IPS DF 6.9 (cell line): ENCODE data around the gene TNFAIP6.

Source experiments
- DNase-seq: peaks from one replicate; pipeline ENCODE4 v3.0.0-alpha.2; 2013; ENCODE audit warnings: low read depth, low spot score
- H3K27ac ChIP-seq: one replicate; pipeline ENCODE4 v1.5.1; 2013; ENCODE audit warnings: low read length, control low read depth
- H3K27me3 ChIP-seq: 2 replicates; pipeline ENCODE4 v1.6.1; 2013; ENCODE audit warnings: mild to moderate bottlenecking, low read length; ENCODE audit not compliant: control insufficient read depth, insufficient read depth
- H3K36me3 ChIP-seq: 2 replicates; pipeline ENCODE4 v1.6.1; 2013; ENCODE audit warnings: low read length; ENCODE audit not compliant: control insufficient read depth, insufficient read depth
- H3K4me1 ChIP-seq: 2 replicates; pipeline ENCODE4 v1.6.1; 2013; ENCODE audit warnings: low read length; ENCODE audit not compliant: control insufficient read depth, insufficient read depth
- H3K4me3 ChIP-seq: 2 replicates; pipeline ENCODE4 v1.5.1; 2013; ENCODE audit warnings: mild to moderate bottlenecking, low read length
- H3K9me3 ChIP-seq: 2 replicates; pipeline ENCODE4 v1.6.1; 2013; ENCODE audit warnings: low read length, inconsistent platforms; ENCODE audit not compliant: control insufficient read depth, insufficient read depth
- WGBS: extraction: QIAGEN DNeasy Blood & Tissue Kit; methylation state at CpG from one replicate; pipeline ENCODE4 v1.1.7; 2013; ENCODE audit warnings: mixed read lengths, missing lambda C conversion rate; ENCODE audit not compliant: insufficient read length, insufficient coverage; 5-methylcytosine and 5-hydroxymethylcytosine counted together

Gene TNFAIP6

DNA sequence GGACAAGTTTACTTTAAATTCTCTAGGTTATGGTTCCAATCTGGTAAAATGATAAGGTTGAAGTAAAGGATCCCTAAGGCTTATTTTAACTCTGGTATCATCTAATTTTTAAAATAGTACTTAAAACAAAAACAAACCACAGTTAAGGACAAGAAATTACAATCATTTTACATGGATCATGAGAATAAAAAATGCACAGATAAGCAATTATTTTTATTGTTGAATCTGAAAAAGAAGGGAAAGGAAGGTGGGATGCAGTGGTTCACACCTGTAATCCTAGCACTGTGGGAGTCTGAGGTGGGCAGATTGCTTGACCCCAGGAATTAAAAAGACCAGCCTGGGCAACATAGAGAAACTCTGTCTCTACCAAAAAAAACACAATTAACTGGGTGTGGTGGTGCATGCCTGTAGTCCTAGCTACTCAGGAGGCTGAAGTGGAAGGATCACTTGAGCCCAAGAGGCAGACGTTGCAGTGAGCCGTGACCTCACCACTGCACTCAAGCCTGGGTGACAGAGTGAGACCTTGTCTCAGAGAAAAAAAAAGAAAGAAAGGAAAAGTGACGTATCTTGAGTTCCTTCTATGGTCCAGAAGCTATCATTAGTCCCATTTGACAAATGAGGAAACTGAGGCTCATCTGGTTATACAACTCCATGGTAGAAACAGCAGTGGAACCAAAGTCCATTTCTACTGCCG, 2.5 kb downstream of the TNFAIP6 start:
- Histone ChIP-seq H3K4me1 (no peaks in the 10 kb centered on the region), H3K9me3 (no peaks in the 10 kb centered on the region), H3K36me3 (no peaks in the 10 kb centered on the region), H3K27me3 (no peaks in the 10 kb centered on the region), H3K27ac (no peak overlapping the region), H3K4me3 (no peak overlapping the region)
- no CpG with 5 or more reads among the region's 4 CpGs for WGBS
- no peak for DNase-seq

DNA sequence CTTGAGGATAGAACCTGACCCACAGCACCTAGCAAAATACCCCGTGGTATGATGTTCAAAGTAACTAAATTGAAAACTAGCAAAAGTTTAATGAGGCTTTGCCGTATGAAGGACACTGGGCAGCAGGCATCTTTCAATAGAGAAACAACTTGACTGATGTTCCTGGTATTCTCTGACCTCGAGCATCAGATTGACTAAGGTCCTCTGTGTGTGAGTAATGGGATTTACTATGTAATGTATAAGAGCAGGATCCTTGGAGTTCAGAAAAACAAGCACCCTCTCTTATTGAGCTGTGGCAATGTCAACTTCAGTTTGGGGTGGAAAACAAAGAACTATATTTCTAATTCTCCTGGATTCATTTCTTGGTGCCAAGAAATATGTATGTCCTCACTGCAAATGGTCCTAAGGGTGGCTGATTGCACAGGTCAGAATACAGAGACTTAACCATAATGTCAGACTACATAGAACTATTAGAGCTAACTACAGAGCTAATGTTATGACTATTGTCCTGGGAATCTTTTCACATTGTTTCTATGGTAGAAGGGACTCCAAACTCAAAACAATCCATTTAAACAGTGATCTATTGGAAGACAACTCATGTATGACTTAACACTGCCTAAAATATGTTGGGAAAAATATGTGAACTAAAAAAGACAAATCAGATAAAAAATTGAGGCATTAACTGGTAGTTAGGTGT, 4.4 kb downstream of the TNFAIP6 start:
- Histone ChIP-seq H3K4me1 (no peaks in the 10 kb centered on the region), H3K27ac (no peak overlapping the region), H3K36me3 (no peaks in the 10 kb centered on the region), H3K4me3 (no peak overlapping the region), H3K9me3 (no peaks in the 10 kb centered on the region), H3K27me3 (no peaks in the 10 kb centered on the region)
- no CpG with 5 or more reads among the region's 3 CpGs for WGBS
- DNase-seq, result no peak

DNA sequence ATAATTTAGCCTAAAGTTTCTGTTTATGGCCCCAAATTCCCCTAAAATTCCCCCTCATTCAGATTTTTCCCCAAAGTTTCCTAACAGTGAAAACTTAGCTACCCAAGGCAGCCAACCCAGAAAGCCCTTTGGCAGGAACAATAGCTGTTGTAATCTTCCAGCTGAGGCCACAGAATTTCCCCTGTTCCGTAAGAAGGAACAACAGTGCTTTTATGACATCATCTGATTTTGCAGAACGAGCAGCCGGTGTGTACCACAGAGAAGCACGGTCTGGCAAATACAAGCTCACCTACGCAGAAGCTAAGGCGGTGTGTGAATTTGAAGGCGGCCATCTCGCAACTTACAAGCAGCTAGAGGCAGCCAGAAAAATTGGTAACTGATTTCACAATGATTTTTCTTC, 6.3 kb downstream of the TNFAIP6 start:
- no peaks in the 10 kb centered on the region for H3K27me3 ChIP-seq
- DNase-seq, result no peak
- no peak overlapping the region for H3K27ac ChIP-seq
- no CpG with 5 or more reads among the region's 8 CpGs for WGBS
- no peaks in the 10 kb centered on the region; the same call in 1 of the 2 replicates for H3K9me3 ChIP-seq
- no peak overlapping the region for H3K4me3 ChIP-seq
- H3K4me1 ChIP-seq, result no peaks in the 10 kb centered on the region
- H3K36me3 ChIP-seq, result no peaks in the 10 kb centered on the region

DNA sequence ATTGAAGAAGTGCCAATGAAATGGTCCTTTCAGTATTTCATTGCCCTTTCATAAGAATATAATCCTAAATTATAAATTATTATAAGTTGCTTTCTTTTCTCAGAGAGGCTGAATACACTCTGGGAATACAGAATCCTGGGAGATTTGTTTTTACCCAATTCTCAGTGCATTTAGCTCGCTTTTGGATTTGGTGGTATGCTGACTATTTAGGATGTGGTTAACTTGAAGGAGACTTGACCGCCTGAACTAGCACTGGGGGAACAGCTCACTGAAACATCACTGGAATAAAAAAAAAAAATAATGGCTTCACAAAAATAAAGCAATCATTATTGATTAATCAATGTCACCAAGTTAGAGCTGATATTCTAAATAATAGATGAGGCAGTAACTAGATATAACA, 10.2 kb downstream of the TNFAIP6 start:
- Histone ChIP-seq H3K4me1 (no peaks in the 10 kb centered on the region), H3K9me3 (no peaks in the 10 kb centered on the region; the same call in 1 of the 2 replicates), H3K27me3 (no peaks in the 10 kb centered on the region), H3K27ac (no peak overlapping the region), H3K4me3 (no peak overlapping the region), H3K36me3 (no peaks in the 10 kb centered on the region)
- WGBS, result no CpG with 5 or more reads among the region's 2 CpGs
- no peak for DNase-seq

DNA sequence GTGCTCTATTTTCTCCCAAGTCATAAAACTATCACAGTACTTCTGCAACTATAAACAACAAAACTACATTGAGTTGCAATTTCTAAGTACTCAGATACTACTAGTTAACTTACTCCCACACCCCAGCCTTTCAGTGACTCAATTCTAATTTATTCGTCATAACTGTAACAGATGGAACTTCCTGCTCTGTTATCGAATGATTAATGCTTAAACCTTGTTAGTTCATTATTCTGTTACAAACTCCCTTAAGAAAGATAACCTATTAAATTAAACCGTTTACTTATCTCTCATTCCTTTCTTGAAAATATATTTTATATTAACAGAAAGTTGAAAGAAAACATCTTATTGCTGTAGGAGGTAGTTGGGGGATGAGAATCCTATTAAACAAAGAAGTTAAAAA, 17.0 kb downstream of the TNFAIP6 start:
- no peak for DNase-seq
- Histone ChIP-seq H3K36me3 (no peaks in the 10 kb centered on the region), H3K4me3 (no peak overlapping the region), H3K4me1 (no peaks in the 10 kb centered on the region), H3K27ac (no peak overlapping the region), H3K27me3 (no peaks in the 10 kb centered on the region), H3K9me3 (no peaks in the 10 kb centered on the region)
- 100% methylated on average over 1 of the region's 3 CpGs for WGBS

DNA sequence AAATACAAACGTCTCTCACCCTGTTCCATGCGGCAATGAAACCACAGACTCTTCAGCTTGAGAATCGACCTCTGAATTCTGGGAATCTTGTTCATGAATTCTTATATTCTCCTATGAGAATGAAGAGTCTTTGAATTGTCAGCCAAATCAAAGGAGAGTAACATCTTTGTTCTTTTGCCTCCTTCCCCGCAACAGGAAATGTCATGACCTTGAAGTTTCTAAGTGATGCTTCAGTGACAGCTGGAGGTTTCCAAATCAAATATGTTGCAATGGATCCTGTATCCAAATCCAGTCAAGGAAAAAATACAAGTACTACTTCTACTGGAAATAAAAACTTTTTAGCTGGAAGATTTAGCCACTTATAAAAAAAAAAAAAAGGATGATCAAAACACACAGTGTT, 21.8 kb downstream of the TNFAIP6 start:
- no peak for DNase-seq
- H3K4me3 ChIP-seq, result no peak overlapping the region
- H3K9me3 ChIP-seq, result no peaks in the 10 kb centered on the region
- H3K36me3 ChIP-seq, result no peaks in the 10 kb centered on the region
- WGBS, result no CpG with 5 or more reads among the region's 4 CpGs
- no peaks in the 10 kb centered on the region for H3K4me1 ChIP-seq
- H3K27ac ChIP-seq, result no peak overlapping the region
- H3K27me3 ChIP-seq, result no peaks in the 10 kb centered on the region

DNA sequence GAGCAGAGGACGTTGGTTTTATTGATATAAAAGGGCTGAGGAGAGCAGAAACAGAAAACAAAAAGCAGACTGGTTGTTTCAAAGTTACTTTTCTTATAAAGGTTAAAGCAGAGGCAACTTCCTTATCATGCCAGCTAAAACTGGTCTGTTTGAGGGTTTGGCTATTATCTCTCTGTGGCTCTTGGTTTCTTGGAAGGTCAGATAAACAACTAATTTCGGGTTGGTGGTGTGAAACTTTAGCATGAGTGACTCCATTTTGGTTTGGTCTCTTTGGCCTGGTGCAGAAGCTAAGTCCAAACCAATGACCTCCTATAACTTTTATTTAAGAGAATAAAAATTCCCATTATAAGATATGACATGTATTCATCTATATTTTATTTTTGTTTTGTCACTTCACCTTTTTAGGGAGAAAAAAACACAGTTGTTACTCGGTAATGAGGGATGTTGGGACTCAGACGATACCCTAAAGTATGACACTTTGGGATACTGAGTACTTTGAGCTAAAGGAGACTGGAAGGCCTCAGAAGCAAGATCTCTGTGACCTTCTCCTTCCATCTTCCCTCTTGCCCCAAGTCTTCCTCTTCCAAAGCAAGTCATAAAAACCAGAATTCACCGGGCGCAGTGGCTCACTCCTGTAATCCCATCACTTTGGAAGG, 23.3 kb downstream of the TNFAIP6 start:
- WGBS, result no CpG with 5 or more reads among the region's 6 CpGs
- Histone ChIP-seq H3K27me3 (no peaks in the 10 kb centered on the region), H3K27ac (no peak overlapping the region), H3K4me3 (no peak overlapping the region), H3K4me1 (no peaks in the 10 kb centered on the region), H3K36me3 (no peaks in the 10 kb centered on the region), H3K9me3 (no peaks in the 10 kb centered on the region)
- no peak for DNase-seq

DNA sequence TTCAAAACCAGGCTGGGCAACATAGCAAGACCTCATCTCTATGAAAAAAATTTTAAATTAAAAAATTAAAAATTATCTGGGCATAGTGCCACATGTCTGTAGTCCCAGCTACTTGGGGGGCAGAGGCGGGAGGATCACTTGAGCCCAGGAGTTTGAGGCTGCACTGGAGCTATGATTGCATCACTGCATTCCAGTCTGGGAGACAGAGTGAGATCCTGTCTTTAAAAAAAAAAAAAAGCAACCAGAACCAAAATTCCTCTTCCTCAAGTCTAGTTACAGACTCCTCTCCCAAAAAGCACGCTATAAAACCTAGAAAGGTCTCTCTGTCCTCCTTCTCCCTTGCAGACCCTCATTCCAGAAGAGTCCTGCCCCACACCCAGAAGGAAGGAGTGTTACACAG, 23.9 kb downstream of the TNFAIP6 start:
- Histone ChIP-seq H3K4me3 (no peak overlapping the region), H3K36me3 (no peaks in the 10 kb centered on the region), H3K4me1 (no peaks in the 10 kb centered on the region), H3K9me3 (no peaks in the 10 kb centered on the region), H3K27ac (no peak overlapping the region), H3K27me3 (no peaks in the 10 kb centered on the region)
- no CpG with 5 or more reads among the region's 2 CpGs for WGBS
- DNase-seq, result no peak

DNA sequence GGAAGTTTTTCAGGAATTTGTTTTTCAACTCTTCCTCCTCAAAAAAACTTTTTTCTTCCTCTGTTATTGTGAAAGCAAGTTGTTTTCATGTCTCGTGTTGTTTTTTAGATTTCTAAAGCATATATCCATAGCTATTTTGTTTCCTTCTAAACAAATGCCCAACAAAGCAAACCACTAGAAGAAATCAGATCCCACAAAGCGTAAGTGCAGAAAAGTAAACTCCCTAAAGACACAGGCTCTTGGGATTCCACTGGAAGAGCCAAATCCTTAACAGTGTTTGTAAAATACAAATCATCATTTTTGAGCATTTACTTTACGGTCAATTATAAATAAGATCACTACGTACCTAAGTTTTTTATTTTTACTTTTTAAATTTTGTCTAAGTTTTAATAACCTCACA, 30.6 kb downstream of the TNFAIP6 start:
- DNase-seq, result no peak
- no peaks in the 10 kb centered on the region for H3K9me3 ChIP-seq
- H3K4me3 ChIP-seq, result no peak overlapping the region
- no peaks in the 10 kb centered on the region for H3K27me3 ChIP-seq
- no peak overlapping the region for H3K27ac ChIP-seq
- WGBS, result no CpG with 5 or more reads among the region's 4 CpGs
- H3K36me3 ChIP-seq, result no peaks in the 10 kb centered on the region
- no peaks in the 10 kb centered on the region for H3K4me1 ChIP-seq

DNA sequence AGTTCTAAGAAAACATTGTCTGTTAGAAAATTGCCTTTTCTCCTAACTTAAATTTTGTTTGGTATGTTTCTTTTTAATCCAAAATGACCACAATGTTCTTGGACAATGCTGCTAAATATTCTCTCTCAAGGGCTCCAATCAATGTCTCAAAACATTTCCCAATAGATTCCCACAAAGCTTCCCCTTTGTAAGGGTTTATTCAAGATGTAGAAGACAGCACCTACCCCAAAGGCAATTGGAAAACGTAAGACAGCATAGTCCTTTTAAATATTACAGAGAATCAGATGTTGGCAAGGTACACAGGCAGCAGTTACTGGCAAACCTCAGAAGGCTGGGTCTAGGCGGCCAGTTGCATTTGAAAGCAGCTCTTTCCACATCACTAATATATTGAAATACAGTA, 34.0 kb downstream of the TNFAIP6 start:
- no peak for DNase-seq
- Histone ChIP-seq H3K4me3 (no peak overlapping the region), H3K4me1 (no peaks in the 10 kb centered on the region), H3K9me3 (no peaks in the 10 kb centered on the region), H3K27me3 (no peaks in the 10 kb centered on the region), H3K27ac (no peak overlapping the region), H3K36me3 (no peaks in the 10 kb centered on the region)
- no CpG with 5 or more reads among the region's 2 CpGs for WGBS
